ENCODE measurements around the gene CDKN1C.

- no peak for TF ChIP-seq CTCF (conservative IDR thresholded peaks at IDR 0.05 in 1 of 2, IDR thresholded peaks at IDR 0.05 in 1 of 2; ENCODE audit: low read depth in 1 of 2, low read length in 2 of 2)
- TF ChIP-seq EZH2 (IDR thresholded peaks at IDR 0.05; ENCODE audit: low read length, missing control alignments), result no peak
Observed at GRCh38 chr11:2922655-2923054, 37.1 kb upstream of the CDKN1C start.

Data from fibroblast of lung (primary cell).